Neuronal stem cell (in vitro differentiated cells): ENCODE measurements around the gene PCDHGB2.

Experiments used
- DNase-seq: peaks from one replicate; pipeline ENCODE4 v3.0.0-alpha.2; 2013; ENCODE audit warnings: low spot score
- H2AFZ ChIP-seq: one replicate; pipeline ENCODE4 v1.6.1; 2013; ENCODE audit warnings: mild to moderate bottlenecking, low read length, inconsistent platforms
- H2AK5ac ChIP-seq: 2 replicates; pipeline ENCODE4 v1.6.1; 2013; ENCODE audit warnings: low read depth, mild to moderate bottlenecking, inconsistent platforms, low read length, moderate library complexity, mixed read lengths
- H2BK120ac ChIP-seq: 2 replicates; pipeline ENCODE4 v1.6.1; 2013; ENCODE audit warnings: low read depth, mild to moderate bottlenecking, inconsistent platforms, low read length, moderate library complexity, mixed read lengths
- H2BK12ac ChIP-seq: one replicate; pipeline ENCODE4 v1.6.1; 2013; ENCODE audit warnings: low read length, inconsistent platforms
- H2BK15ac ChIP-seq: 2 replicates; pipeline ENCODE4 v1.6.1; 2013; ENCODE audit warnings: mild to moderate bottlenecking, low read length, inconsistent platforms, mixed read lengths
- H2BK5ac ChIP-seq: one replicate; pipeline ENCODE4 v1.6.1; 2013; ENCODE audit warnings: inconsistent platforms, mild to moderate bottlenecking, low read length, moderate library complexity
- H3K14ac ChIP-seq: one replicate; pipeline ENCODE4 v1.6.1; 2013; ENCODE audit warnings: low read length, inconsistent platforms
- H3K18ac ChIP-seq: 2 replicates; pipeline ENCODE4 v1.6.1; 2013; ENCODE audit warnings: low read length, inconsistent platforms
- H3K23ac ChIP-seq: 2 replicates; pipeline ENCODE4 v1.6.1; 2013; ENCODE audit warnings: low read depth, mild to moderate bottlenecking, mixed read lengths, low read length, inconsistent platforms; ENCODE audit not compliant: poor library complexity
- H3K27ac ChIP-seq: replicated peaks from 3 replicates; pipeline ENCODE4 v1.5.1; 2013; ENCODE audit warnings: low read length, inconsistent platforms
- H3K27me3 ChIP-seq, 3 experiments: 2 replicates each; pipeline ENCODE4 v1.6.1; 2013; ENCODE audit warnings: low read length in 3 of 3, mild to moderate bottlenecking in 2 of 3, inconsistent platforms in 1 of 3, low read depth in 1 of 3, mixed read lengths in 1 of 3, moderate library complexity in 1 of 3; ENCODE audit not compliant: control insufficient read depth in 3 of 3, insufficient read depth in 3 of 3
- H3K36me3 ChIP-seq, 2 donors: replicated peaks in 1 of 2; 2 replicates each; pipeline ENCODE4 v1.6.1; 2013; ENCODE audit warnings: low read length in 2 of 2; ENCODE audit not compliant: control insufficient read depth in 2 of 2, insufficient read depth in 2 of 2
- H3K4ac ChIP-seq: 2 replicates; pipeline ENCODE4 v1.6.1; 2013; ENCODE audit warnings: inconsistent platforms, mild to moderate bottlenecking, low read length, moderate library complexity
- H3K4me1 ChIP-seq, 2 donors: 1 replicate in 1 of 2; 2 replicates in 1 of 2; pipeline ENCODE4 v1.6.1; 2013; ENCODE audit warnings: low read length in 2 of 2, low read depth in 1 of 2; ENCODE audit not compliant: control insufficient read depth in 2 of 2, insufficient read depth in 1 of 2
- H3K4me2 ChIP-seq: one replicate; pipeline ENCODE4 v1.6.1; 2013; ENCODE audit warnings: mild to moderate bottlenecking, low read length, inconsistent platforms; ENCODE audit not compliant: insufficient read depth, poor library complexity, severe bottlenecking
- H3K4me3 ChIP-seq, 2 donors: 2 replicates each; pipeline ENCODE4 v1.5.1; 2013; ENCODE audit warnings: low read length in 2 of 2, mild to moderate bottlenecking in 2 of 2, inconsistent platforms in 1 of 2, moderate library complexity in 1 of 2
- H3K79me1 ChIP-seq: one replicate; pipeline ENCODE4 v1.6.1; 2013; ENCODE audit warnings: low read depth, mild to moderate bottlenecking, inconsistent platforms, low read length, moderate library complexity
- H3K9ac ChIP-seq: one replicate; pipeline ENCODE4 v1.6.1; 2013; ENCODE audit warnings: mild to moderate bottlenecking, low read depth, low read length, inconsistent platforms; ENCODE audit not compliant: poor library complexity
- H3K9me3 ChIP-seq, 2 donors: replicated peaks in 1 of 2; 2 replicates each; pipeline versions ENCODE3 to v1.6.1; 2013; ENCODE audit warnings: low read length in 2 of 2, mild to moderate bottlenecking in 2 of 2, inconsistent platforms in 1 of 2, low read depth in 1 of 2, mixed read lengths in 1 of 2, moderate library complexity in 1 of 2; ENCODE audit not compliant: control insufficient read depth in 2 of 2, insufficient read depth in 1 of 2
- H4K8ac ChIP-seq: one replicate; pipeline ENCODE4 v1.6.1; 2013; ENCODE audit warnings: low read depth, mild to moderate bottlenecking, inconsistent platforms, low read length, moderate library complexity
- H4K91ac ChIP-seq: one replicate; pipeline ENCODE4 v1.6.1; 2013; ENCODE audit warnings: low read length, low read depth, mild to moderate bottlenecking, inconsistent platforms; ENCODE audit not compliant: poor library complexity
- WGBS, 2 donors: extraction: QIAGEN DNeasy Blood & Tissue Kit; methylation state at CpG; one replicate each; pipeline ENCODE4 v1.1.7; 2013; ENCODE audit warnings: missing lambda C conversion rate in 2 of 2, mixed read lengths in 1 of 2; ENCODE audit not compliant: insufficient read length in 2 of 2, insufficient replicate concordance in 1 of 2; ENCODE audit errors: extremely low coverage in 2 of 2; 5-methylcytosine and 5-hydroxymethylcytosine counted together

Gene PCDHGB2

GRCh38 chr5:141354900-141355469 is 4.8 kb upstream of the PCDHGB2 start, which contains the start of gene PCDHGA4:
Gene PCDHGA4, plus strand, starts transcription at chr5:141355021. Its CDS starts 87 bp downstream, at chr5:141355108.
- no CpG with 5 or more reads among the region's 29 CpGs for WGBS, 2 donors

GRCh38 chr5:141355641-141356040 is 4.2 kb upstream of the PCDHGB2 start:
- no CpG with 5 or more reads among the region's 24 CpGs for WGBS, 2 donors
- H4K8ac ChIP-seq = no peak overlapping the region
- H3K4me1 ChIP-seq = no peaks in the 10 kb centered on the region
- no peak overlapping the region for H3K18ac ChIP-seq
- H2BK12ac ChIP-seq = no peak overlapping the region
- H3K9me3 ChIP-seq = peaks cover 27 to 70% of the 10 kb centered on the region in 2 donors
- H3K79me1 ChIP-seq = no peaks in the 10 kb centered on the region
- DNase-seq = no peak
- no peak overlapping the region for H3K23ac ChIP-seq
- H3K4me3 ChIP-seq = no peak overlapping the region
- H3K9ac ChIP-seq = no peak overlapping the region
- no peak overlapping the region for H3K27ac ChIP-seq
- H3K4me2 ChIP-seq = no peak overlapping the region
- H3K14ac ChIP-seq = no peak overlapping the region
- H2BK5ac ChIP-seq = no peak overlapping the region
- no peak overlapping the region for H2BK120ac ChIP-seq
- no peak overlapping the region for H4K91ac ChIP-seq
- H2AFZ ChIP-seq = no peak overlapping the region
- H3K27me3 ChIP-seq = peaks cover 0 to 4% (median 0%) of the 10 kb centered on the region in 3 experiments
- no peak overlapping the region for H3K4ac ChIP-seq
- H2BK15ac ChIP-seq = no peak overlapping the region
- no peak overlapping the region for H2AK5ac ChIP-seq
- peaks cover 0 to 3% of the 10 kb centered on the region in 2 donors for H3K36me3 ChIP-seq

More at GRCh38 chr5:141354900-141355469, 4.8 kb upstream of the PCDHGB2 start, which contains the start of gene PCDHGA4:
- Histone ChIP-seq H2BK120ac (no peak within 1 kb of the TSS), H3K79me1 (no peaks in the 10 kb centered on the region), H3K4me1 (no peaks in the 10 kb centered on the region), H3K9ac (no peak within 1 kb of the TSS), H4K8ac (no peak within 1 kb of the TSS), H3K4me3 (no peak within 1 kb of the TSS), H3K18ac (no peak within 1 kb of the TSS), H3K36me3 (peaks cover 0 to 3% of the 10 kb centered on the region in 2 donors), H2AFZ (no peak within 1 kb of the TSS), H2BK15ac (no peak within 1 kb of the TSS), H3K23ac (no peak within 1 kb of the TSS), H2BK5ac (no peak within 1 kb of the TSS), H4K91ac (no peak within 1 kb of the TSS), H3K4me2 (no peak within 1 kb of the TSS), H3K27me3 (peaks cover 0 to 4% (median 0%) of the 10 kb centered on the region in 3 experiments), H2BK12ac (no peak within 1 kb of the TSS), H3K4ac (no peak within 1 kb of the TSS), H3K9me3 (peaks cover 24 to 69% of the 10 kb centered on the region in 2 donors), H2AK5ac (no peak within 1 kb of the TSS), H3K27ac (no peak within 1 kb of the TSS), H3K14ac (no peak within 1 kb of the TSS)
- no peak for DNase-seq

GRCh38 chr5:141356133-141356532 is 3.7 kb upstream of the PCDHGB2 start:
- no peak overlapping the region for H3K18ac ChIP-seq
- no peaks in the 10 kb centered on the region for H3K79me1 ChIP-seq
- no peak overlapping the region for H3K23ac ChIP-seq
- no peak overlapping the region for H2BK5ac ChIP-seq
- H3K4ac ChIP-seq = no peak overlapping the region
- H2BK15ac ChIP-seq = no peak overlapping the region
- H2AFZ ChIP-seq = no peak overlapping the region
- no peak overlapping the region for H3K27ac ChIP-seq
- H3K4me1 ChIP-seq = no peaks in the 10 kb centered on the region
- no peak overlapping the region for H4K91ac ChIP-seq
- peaks cover 0 to 3% of the 10 kb centered on the region in 2 donors for H3K36me3 ChIP-seq
- no peak overlapping the region for H2AK5ac ChIP-seq
- no peak overlapping the region for H3K14ac ChIP-seq
- no peak overlapping the region for H3K9ac ChIP-seq
- peaks cover 0 to 4% (median 0%) of the 10 kb centered on the region in 3 experiments for H3K27me3 ChIP-seq
- no CpG with 5 or more reads among the region's 5 CpGs for WGBS, 2 donors
- H3K4me2 ChIP-seq = no peak overlapping the region
- H2BK120ac ChIP-seq = no peak overlapping the region
- no peak overlapping the region for H2BK12ac ChIP-seq
- no peak overlapping the region for H3K4me3 ChIP-seq
- H4K8ac ChIP-seq = no peak overlapping the region
- peaks cover 24 to 70% of the 10 kb centered on the region in 2 donors for H3K9me3 ChIP-seq
- no peak for DNase-seq

GRCh38 chr5:141356950-141357349 is 2.8 kb upstream of the PCDHGB2 start:
- peaks cover 25 to 67% of the 10 kb centered on the region in 2 donors for H3K9me3 ChIP-seq
- H2BK12ac ChIP-seq = no peak overlapping the region

More at GRCh38 chr5:141356950-141357349, 2.8 kb upstream of the PCDHGB2 start:
- no peak overlapping the region for H3K27ac ChIP-seq
- peak overlapping the region in 1 of 2 donors; percentile 51 for H3K4me3 ChIP-seq
- no peak overlapping the region for H2AFZ ChIP-seq
- H3K9ac ChIP-seq = peak overlapping the region; percentile 16
- peak overlapping the region; percentile 54 for H2AK5ac ChIP-seq
- H3K4me2 ChIP-seq = no peak overlapping the region
- no peak overlapping the region for H2BK15ac ChIP-seq
- H3K18ac ChIP-seq = no peak overlapping the region
- H4K91ac ChIP-seq = no peak overlapping the region
- H3K36me3 ChIP-seq = peaks cover 0 to 3% of the 10 kb centered on the region in 2 donors
- no peak overlapping the region for H2BK5ac ChIP-seq
- peak overlapping the region; percentile 66 for H2BK120ac ChIP-seq
- WGBS, 2 donors = no CpG with 5 or more reads among the region's 19 CpGs
- no peaks in the 10 kb centered on the region for H3K79me1 ChIP-seq
- H3K14ac ChIP-seq = no peak overlapping the region
- H3K27me3 ChIP-seq = peaks cover 0 to 4% (median 0%) of the 10 kb centered on the region in 3 experiments
- H3K4ac ChIP-seq = no peak overlapping the region
- no peak overlapping the region for H4K8ac ChIP-seq
- H3K23ac ChIP-seq = peak overlapping the region; percentile 44
- H3K4me1 ChIP-seq = no peaks in the 10 kb centered on the region
- no peak for DNase-seq
